Measurements from ENCODE around the gene KDM5A.
"Not testable (repeated sequence)": the region's sequence is repeated elsewhere in the genome, so short reads cannot be mapped to it uniquely, and the experiment has no call there.

KDM5A gene

GRCh38 chr12:332581-333205 is 56.4 kb downstream of the KDM5A start:
- no peak for DNase-seq (ENCODE audit: low spot score)

GRCh38 chr12:331287-331686 is 57.8 kb downstream of the KDM5A start:
- no peak for DNase-seq (ENCODE audit: low spot score)

- no peak for DNase-seq (ENCODE audit: low spot score)
Observed at GRCh38 chr12:325906-326305, 63.2 kb downstream of the KDM5A start.

- DNase-seq (ENCODE audit: low spot score): no peak
Observed at GRCh38 chr12:323507-323906, 65.6 kb downstream of the KDM5A start.

GRCh38 chr12:321606-322326 is 67.4 kb downstream of the KDM5A start:
- DNase-seq (ENCODE audit: low spot score): no peak

GRCh38 chr12:318759-319515 is 70.2 kb downstream of the KDM5A start:
- DNase-seq (ENCODE audit: low spot score): no peak

GRCh38 chr12:308511-308910 is 80.6 kb downstream of the KDM5A start:
- DNase-seq (ENCODE audit: low spot score): no peak

GRCh38 chr12:307406-307805 is 81.7 kb downstream of the KDM5A start:
- DNase-seq (ENCODE audit: low spot score): no peak

GRCh38 chr12:304805-305204 is 84.3 kb downstream of the KDM5A start:
- DNase-seq (ENCODE audit: low spot score): no peak

- not testable (repeated sequence) for DNase-seq (ENCODE audit: low spot score)
Observed at GRCh38 chr12:302766-303165, 86.4 kb downstream of the KDM5A start.

GRCh38 chr12:300166-300565 is 89.0 kb downstream of the KDM5A start:
- DNase-seq (ENCODE audit: low spot score): not testable (repeated sequence)

GRCh38 chr12:299511-299910 is 89.6 kb downstream of the KDM5A start:
- not testable (repeated sequence) for DNase-seq (ENCODE audit: low spot score)

- DNase-seq (ENCODE audit: low spot score): not testable (repeated sequence)
Observed at GRCh38 chr12:298059-298458, 91.1 kb downstream of the KDM5A start.

GRCh38 chr12:295132-295531 is 94.0 kb downstream of the KDM5A start:
- DNase-seq (ENCODE audit: low spot score): no peak

- no peak for DNase-seq (ENCODE audit: low spot score)
Observed at GRCh38 chr12:293199-293598, 95.9 kb downstream of the KDM5A start.

GRCh38 chr12:292186-292585 is 96.9 kb downstream of the KDM5A start:
- no peak for DNase-seq (ENCODE audit: low spot score)

- DNase-seq (ENCODE audit: low spot score): no peak
Observed at GRCh38 chr12:291153-291723, 97.9 kb downstream of the KDM5A start.

GRCh38 chr12:288687-289086 is 100.4 kb downstream of the KDM5A start:
- DNase-seq (ENCODE audit: low spot score): no peak

- DNase-seq (ENCODE audit: low spot score): no peak
Observed at GRCh38 chr12:286531-287300, 102.4 kb downstream of the KDM5A start.

- no peak for DNase-seq (ENCODE audit: low spot score)
Observed at GRCh38 chr12:278046-278445, 111.1 kb downstream of the KDM5A start.

GRCh38 chr12:275812-276211 is 113.3 kb downstream of the KDM5A start:
- DNase-seq (ENCODE audit: low spot score): no peak

- no peak for DNase-seq (ENCODE audit: low spot score)
Observed at GRCh38 chr12:273382-273781, 115.7 kb downstream of the KDM5A start.
